ENCODE data around the gene PLCB2. TPM values are rescaled to one million over a fixed set of nuclear protein-coding genes. Genes with fewer than 3 reads are reported as not detected.

The PLCB2 gene
- total RNA-seq, 1 experiment from 2014 or later, result 0.74 TPM

DNA sequence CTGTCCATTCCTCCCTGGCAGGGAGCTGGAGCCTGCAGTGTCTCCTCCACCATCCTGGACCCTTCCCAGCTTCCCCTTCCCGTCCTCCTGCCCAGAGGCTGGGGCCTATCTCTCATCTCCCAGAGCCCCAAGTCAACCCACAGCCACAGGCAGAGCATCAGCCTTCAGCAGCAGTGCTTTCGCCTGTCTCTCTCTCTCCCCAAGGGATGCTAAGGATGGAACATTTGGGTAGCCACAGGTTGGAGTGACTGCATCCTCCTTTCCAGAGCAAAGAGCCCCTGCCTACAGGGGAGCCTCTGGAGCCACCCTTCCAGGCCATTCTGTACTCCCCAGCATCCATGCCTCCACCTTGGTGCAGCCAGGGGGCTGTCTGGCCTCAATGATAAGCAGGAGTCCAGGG, 4.2 kb downstream of the PLCB2 start:
- no peak for DNase-seq (ENCODE audit: extremely low read depth, low read depth)

GRCh38 chr15:40302981-40303380, 4.8 kb downstream of the PLCB2 start:
- no peak for DNase-seq (ENCODE audit: extremely low read depth, low read depth)

DNA sequence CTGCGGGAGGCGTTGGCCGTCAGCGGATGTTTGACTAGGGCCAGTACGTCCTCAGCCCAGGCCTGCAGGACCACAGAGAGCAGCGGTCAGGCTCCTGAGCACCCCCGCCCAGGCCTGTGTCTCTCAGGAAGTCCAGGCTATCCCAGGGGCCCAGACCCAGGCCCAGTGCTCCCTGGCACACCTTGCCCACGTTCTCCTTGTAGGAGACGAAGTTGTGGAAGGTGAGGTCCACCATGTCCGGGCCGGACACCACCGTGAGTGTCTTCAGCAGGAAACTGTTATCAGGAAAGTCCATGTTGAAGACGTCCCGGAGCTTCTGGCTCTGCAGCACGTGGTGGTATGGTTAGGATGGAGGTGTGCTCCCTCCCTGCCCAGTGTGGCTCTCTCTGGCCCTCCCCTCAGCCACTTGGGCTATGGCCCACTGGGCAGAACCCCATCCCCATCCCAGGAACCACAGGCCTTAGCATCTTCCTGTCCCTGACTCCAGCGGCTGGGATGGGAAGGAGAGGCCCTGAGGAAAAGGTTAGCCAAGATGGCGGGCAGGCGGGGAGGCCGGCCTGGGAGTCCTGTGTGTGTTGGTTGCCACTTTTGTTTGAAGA, 5.3 kb downstream of the PLCB2 start:
- DNase-seq (ENCODE audit: extremely low read depth, low read depth), result no peak

- no peak for DNase-seq (ENCODE audit: extremely low read depth, low read depth)
These were observed 6.1 kb downstream of the PLCB2 start for GRCh38 chr15:40301467-40302179.

DNA sequence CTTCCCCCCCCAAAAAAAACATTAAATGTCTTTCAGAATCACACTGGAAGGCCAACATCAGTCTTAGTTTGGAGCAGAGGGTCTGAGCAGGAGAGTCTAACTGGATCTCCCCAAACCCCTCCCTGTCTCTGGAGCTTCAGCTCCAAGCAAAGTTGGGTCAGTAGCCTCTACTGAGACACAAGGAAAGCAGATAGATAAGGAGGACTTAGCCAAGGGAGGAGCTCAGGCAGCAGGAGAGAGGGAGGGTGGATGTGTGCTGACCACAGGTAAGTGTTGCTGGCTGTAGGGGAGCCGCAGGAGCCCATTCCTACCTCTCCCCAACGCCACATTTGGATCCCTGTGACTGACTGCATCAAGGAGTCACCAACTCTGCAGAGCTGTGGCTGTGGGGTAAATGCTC, 7.0 kb downstream of the PLCB2 start:
- no peak for DNase-seq (ENCODE audit: extremely low read depth, low read depth)

DNA sequence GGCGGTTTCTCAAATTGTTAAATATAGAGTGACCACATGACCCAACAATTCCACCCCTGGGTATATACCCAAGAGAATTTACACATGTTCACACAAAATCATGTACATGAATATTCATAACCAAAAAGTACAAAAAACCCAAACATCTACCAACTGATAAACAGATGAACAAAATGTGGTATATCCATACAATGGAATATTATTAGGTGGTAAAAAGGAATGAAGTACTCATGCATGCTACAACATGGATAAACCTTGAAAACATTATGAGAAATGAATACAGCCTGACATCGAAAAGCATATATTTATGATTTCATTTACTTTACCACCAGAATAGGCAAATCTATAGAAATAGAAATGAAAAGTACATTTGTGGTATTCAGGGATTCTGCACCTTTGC, 7.4 kb downstream of the PLCB2 start:
- DNase-seq (ENCODE audit: extremely low read depth, low read depth), result no peak

DNA sequence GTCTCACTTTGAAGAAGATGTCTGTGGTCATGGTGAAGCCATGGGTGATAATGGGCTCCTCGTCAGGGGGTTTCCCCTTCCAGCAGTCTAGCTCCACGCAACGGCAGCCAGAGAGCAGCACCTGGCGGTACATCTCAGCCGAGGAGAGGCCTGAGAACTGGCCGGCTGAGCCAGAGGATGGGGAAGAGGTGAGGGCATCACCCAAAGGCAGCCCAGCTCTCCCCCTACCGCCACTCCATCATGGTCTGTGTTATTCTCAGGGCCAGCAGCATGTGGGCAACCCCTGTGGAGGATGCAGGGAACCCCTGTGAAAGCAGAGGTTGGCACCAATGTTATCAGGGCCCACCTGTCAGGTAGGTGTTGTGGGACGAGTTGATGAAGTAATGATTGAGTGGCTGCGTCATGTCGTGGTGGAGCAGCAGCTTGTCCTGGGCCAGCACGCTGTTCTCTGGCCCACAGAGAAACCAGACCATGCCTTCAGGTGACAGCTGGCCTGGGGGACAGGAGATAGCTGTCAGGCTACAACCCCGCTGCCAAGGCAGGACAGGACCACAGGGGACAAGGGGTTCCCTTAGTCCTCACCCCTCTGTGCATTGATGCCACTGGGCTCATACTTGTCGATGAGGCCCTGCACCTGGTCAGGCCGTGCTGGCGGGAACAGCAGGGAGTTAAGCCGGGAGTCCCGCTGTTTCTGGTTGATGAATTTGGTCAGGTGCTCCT, 9.4 kb downstream of the PLCB2 start:
- no peak for DNase-seq (ENCODE audit: extremely low read depth, low read depth)

DNA sequence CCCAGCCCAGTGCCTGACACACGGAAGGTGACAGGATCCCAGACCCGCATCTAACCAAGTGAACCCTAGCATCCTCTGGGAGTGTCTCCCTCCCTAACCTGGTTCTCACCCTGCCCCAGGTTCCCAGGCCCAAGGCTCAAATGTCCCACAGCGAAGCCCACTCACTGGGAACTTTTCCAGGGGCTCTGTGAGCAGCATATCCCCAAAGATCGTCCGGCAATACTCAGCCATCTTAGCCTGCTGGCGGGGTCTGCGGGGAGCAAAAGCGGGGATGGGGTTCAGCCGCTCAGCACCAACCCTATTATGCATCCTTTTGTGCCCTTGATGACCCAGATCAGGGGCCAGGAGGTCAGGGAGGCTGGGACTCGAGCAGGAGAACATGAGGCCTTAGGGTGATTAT, 10.4 kb downstream of the PLCB2 start:
- no peak for DNase-seq (ENCODE audit: extremely low read depth, low read depth)

DNA sequence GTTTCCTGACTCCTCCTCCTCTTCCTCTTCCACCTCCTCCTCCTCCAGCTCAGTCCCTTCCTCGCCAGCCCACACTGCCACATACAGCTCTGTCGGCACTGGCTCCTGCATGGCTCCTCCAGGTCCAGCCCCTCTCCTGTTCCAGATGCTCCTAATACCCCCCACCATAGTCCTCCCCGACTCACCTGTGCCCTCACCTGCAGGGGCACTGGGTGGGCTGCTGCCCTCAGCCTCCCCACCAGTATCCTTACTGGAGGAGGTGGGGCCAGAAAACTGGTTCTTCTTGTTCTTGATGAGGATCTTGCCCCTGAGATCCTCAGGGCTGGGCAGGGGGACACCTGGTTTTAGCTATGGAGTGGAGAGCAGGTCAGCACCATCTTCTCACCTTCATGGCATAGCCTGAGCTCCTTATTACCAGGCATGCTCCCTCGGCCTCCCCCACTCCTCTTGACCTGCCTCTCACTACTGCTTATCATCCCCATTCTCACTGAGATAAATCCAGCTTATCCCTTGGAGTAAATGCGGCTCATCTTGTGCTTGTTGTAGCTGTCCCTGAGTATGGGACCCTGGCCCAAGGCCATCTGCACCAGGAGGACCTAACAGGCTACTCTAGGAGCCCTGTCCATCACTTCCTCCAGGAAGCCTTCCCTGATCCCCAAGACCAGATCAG, 11.0 kb downstream of the PLCB2 start:
- no peak for DNase-seq (ENCODE audit: extremely low read depth, low read depth)

GRCh38 chr15:40295877-40296560, 11.7 kb downstream of the PLCB2 start:
- DNase-seq (ENCODE audit: extremely low read depth, low read depth), result no peak

DNA sequence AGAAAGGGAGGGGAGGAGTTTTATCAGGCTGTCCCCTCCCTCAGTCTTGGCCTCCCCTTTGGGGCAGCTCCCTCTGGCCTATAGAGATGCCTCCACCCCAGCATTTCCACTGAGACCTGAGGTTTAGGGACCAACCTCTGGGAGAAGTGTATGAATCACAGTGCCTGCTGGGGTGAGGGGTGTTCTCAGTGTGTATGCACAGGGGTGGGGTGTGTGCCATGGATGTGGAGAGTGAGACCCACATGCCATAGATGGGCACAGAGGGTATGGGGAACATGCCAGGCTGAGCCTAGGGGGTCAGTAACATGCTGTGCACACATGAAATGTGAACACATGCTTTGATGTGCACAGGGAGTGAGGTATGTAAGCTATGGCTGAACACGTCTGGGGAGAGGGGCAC, 12.4 kb downstream of the PLCB2 start:
- no peak for DNase-seq (ENCODE audit: extremely low read depth, low read depth)

DNA sequence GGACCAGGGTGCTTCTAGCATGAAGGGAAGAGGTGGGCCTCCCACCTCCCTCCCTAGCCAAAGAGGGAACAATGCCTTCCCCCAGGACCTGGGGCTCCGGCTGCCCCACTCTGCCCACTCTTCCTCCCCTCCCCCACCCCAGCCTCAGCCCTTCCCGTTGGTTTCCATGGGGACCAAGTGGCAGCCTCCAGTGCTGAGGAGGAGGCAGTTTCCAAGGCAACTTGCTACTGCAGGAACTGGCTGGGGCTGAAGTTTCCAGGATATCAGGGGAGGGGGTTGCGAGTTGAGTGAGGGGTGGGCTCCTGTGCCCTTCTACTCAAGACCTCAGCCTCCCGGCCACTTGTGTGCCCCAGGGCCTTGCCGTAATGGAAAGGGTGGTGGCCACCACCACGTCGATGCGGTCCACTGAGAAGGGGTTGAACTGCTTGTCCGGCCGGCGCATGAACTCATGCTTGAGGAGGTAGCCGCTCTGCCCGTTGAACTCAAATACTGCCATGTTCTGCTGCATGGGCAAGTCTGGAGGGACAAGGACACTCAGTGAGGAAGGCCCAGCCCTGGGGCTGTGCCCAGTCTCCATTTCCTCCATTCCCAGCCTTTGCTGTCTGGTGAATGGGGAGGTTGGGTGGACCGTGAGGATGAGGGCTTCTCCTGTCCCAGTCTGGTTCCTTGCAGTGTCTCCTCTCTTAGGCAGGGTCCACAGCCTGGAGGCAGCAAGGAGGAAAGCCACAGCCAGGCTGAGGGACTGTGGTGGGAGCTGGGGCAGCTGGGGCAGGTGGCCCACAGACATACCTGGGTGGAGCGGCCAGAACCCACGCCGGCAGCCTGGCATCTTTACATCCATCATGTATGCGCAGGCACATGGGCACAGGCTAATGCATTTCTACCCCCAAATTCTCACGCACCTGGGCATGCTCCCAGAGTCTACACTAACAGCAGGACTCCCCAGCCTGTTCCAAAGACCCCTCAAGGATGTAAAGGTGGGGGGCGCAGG, 13.5 kb downstream of the PLCB2 start:
- no peak for DNase-seq (ENCODE audit: extremely low read depth, low read depth)

- DNase-seq (ENCODE audit: extremely low read depth, low read depth), result no peak
These were observed 14.7 kb downstream of the PLCB2 start for GRCh38 chr15:40293006-40293405.

- no peak for DNase-seq (ENCODE audit: extremely low read depth, low read depth)
These were observed 15.5 kb downstream of the PLCB2 start for GRCh38 chr15:40292246-40292645.

DNA sequence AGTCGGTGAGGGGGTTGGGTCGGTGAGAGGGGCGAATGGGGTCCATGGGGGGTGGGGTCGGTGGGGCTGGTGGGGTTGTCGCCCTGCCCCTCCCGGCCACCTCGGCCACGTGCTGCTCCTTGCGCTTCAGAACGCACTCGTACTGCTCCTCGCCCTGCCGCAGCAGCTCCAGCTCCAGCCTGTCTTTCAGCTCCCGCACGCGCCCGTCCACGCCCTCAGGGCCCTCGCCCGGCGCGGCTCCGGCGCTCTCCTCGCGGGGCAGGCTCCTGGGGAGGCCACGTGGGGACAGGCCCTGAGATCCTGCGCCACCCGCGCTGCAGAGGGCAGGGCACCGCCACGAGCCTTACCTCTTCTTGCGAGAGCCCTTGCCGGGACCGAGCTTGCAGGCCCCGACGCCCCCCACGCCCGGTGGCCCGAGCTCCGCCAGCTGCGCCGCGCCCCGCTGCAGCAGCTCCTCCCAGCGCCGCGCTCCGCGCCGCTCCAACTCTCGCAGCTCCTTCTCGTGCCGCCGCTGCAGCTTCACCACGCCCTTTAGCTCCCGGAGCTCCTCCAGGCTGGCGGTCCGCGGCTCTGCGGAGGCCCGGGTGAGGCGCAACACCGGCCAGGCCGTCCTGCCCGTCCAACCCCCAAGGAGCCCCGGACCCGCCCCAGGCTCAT, 16.7 kb downstream of the PLCB2 start:
- peak; percentile 48 for DNase-seq (ENCODE audit: extremely low read depth, low read depth)

DNA sequence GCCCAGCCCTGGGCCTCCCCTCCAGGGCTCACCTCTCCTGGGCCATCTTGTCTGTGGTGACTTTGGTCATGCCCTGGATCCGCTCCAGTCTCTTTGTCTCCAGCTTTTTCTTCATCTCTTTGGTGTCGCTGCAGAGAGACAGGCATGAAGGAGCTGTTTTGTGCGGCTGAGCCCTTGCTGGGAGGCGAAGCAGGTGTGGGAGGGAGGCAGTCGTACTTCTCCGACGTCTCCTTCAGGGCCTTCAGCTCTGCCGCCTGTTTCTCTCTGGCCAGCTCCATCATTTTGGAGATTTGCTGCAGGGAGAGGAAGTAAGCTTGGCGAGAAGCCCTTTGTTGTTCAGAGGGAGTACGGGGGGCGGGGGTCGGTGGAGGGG, 17.2 kb downstream of the PLCB2 start:
- no peak for DNase-seq (ENCODE audit: extremely low read depth, low read depth)

GRCh38 chr15:40289140-40289775, 18.5 kb downstream of the PLCB2 start:
- no peak for DNase-seq (ENCODE audit: extremely low read depth, low read depth)

DNA sequence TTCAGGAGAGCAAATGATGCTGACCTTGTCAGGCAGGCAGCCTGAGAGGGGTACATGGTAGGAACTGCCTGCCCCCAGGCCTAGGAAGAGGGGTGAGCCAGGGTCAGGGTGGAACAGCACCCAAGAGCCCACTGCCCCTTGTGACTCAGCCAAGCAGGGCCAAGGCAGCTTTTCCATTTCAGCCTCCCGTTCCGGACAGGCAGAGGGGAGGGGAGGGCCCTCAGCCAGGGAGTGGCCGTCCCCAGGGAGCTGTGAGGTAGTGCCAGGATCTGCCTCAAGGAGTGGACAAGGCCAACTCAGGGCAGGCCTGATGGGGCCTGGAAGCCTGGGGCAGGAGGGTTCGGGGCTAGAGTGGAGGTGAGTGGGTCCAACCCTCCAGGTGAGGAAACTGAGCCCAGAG, 19.8 kb downstream of the PLCB2 start:
- DNase-seq (ENCODE audit: extremely low read depth, low read depth), result peak; percentile 59

DNA sequence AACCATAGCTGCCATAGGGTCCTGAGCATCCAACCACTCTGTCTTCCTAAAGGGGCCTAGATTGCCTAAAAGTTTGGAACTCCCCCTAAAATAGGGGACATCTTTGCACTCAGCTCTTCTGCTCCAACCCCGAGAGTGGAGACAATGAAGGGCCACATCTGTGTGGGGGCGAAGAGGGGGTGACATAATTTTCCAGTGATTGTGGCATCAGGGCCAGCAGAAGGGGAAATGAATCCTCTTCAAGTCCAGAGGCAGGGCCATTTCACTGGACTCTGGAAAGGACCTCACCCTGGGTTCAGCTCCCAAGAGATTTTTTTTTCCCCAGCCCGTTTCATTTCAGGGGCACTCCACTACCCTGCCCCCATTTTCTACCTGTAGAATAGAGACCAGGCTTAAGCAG, 20.2 kb downstream of the PLCB2 start:
- DNase-seq (ENCODE audit: extremely low read depth, low read depth), result no peak

Data from NCI-H460 (cell line).